Osteocyte (in vitro differentiated cells): ENCODE measurements around the gene STK17A. TPM values are rescaled to one million over a fixed set of nuclear protein-coding genes. Genes with fewer than 3 reads are reported as not detected.
A peak's percentile ranks its signal among the peaks of the same experiment; 100 is the strongest.
"Not testable (repeated sequence)": the region's sequence is repeated elsewhere in the genome, so short reads cannot be mapped to it uniquely, and the experiment has no call there.

ENCODE experiments used
- DNase-seq: peaks from one replicate; pipeline ENCODE4 v3.0.0; 2021; ENCODE audit warnings: mixed read lengths; ENCODE audit not compliant: unreplicated experiment; ENCODE audit errors: extremely low spot score
- H3K27ac Mint-ChIP-seq: one replicate; pipeline ENCODE4 v1.8.0; 2021; ENCODE audit warnings: mild to moderate bottlenecking, mixed read lengths; ENCODE audit not compliant: unreplicated experiment
- H3K27me3 Mint-ChIP-seq: one replicate; pipeline ENCODE4 v1.8.0; 2021; ENCODE audit warnings: mixed read lengths; ENCODE audit not compliant: unreplicated experiment
- H3K36me3 Mint-ChIP-seq: one replicate; pipeline ENCODE4 v1.8.0; 2021; ENCODE audit warnings: mixed read lengths; ENCODE audit not compliant: unreplicated experiment
- H3K4me1 Mint-ChIP-seq: one replicate; pipeline ENCODE4 v1.8.0; 2021; ENCODE audit warnings: mixed read lengths; ENCODE audit not compliant: unreplicated experiment
- H3K4me3 Mint-ChIP-seq: one replicate; pipeline ENCODE4 v1.8.0; 2021; ENCODE audit warnings: mild to moderate bottlenecking, moderate library complexity, mixed read lengths; ENCODE audit not compliant: unreplicated experiment
- H3K9me3 Mint-ChIP-seq: one replicate; pipeline ENCODE4 v1.8.0; 2021; ENCODE audit warnings: mixed read lengths; ENCODE audit not compliant: unreplicated experiment
- total RNA-seq: library from RNA; stranded (reverse); gene quantifications from 2 replicates; pipeline ENCODE4 v1.2.1, GENCODE V29; 2021
- TF ChIP-seq, protein P1 (sequence below): fragments of 200-600 bp; sonication (generic); IDR thresholded peaks from 2 replicates; pipeline ENCODE4 v1.5.0; 2021; ENCODE audit warnings: antibody characterized with exemption, mild to moderate bottlenecking, moderate library complexity

STK17A gene
- total RNA-seq, 1 donor from 2014 or later: 12.6 TPM

- H3K36me3 Mint-ChIP-seq: peaks cover 2% of the 10 kb centered on the region
- no peak overlapping the region for H3K27ac Mint-ChIP-seq
- no peaks in the 10 kb centered on the region for H3K9me3 Mint-ChIP-seq
- peaks cover 5% of the 10 kb centered on the region for H3K27me3 Mint-ChIP-seq
- peaks cover 4% of the 10 kb centered on the region for H3K4me1 Mint-ChIP-seq
- TF ChIP-seq, protein P1, sequence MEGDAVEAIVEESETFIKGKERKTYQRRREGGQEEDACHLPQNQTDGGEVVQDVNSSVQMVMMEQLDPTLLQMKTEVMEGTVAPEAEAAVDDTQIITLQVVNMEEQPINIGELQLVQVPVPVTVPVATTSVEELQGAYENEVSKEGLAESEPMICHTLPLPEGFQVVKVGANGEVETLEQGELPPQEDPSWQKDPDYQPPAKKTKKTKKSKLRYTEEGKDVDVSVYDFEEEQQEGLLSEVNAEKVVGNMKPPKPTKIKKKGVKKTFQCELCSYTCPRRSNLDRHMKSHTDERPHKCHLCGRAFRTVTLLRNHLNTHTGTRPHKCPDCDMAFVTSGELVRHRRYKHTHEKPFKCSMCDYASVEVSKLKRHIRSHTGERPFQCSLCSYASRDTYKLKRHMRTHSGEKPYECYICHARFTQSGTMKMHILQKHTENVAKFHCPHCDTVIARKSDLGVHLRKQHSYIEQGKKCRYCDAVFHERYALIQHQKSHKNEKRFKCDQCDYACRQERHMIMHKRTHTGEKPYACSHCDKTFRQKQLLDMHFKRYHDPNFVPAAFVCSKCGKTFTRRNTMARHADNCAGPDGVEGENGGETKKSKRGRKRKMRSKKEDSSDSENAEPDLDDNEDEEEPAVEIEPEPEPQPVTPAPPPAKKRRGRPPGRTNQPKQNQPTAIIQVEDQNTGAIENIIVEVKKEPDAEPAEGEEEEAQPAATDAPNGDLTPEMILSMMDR: no peak
- no peak for DNase-seq
- H3K4me3 Mint-ChIP-seq: no peak overlapping the region
Observed at GRCh38 chr7:43575506-43575905, 7.4 kb upstream of the STK17A start.

DNA sequence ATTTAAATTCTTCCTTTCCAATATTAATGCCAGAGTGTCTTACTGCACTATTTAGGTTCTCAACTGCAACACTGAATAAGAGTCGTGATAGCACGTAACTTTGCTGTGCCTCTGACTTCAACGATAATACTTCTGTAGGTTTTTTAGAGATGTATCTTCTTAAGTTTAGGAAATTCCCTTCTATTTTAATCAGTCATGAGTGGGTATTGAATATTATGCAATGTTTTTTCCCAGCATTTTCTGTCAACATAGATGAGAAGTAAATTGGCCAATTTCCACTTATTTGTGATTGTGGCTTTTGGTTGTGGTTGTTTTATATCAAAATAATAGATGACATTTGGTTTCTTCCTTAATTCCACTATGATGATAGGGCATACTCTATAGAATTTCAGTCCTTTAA, 6.7 kb upstream of the STK17A start:
- H3K27ac Mint-ChIP-seq: no peak overlapping the region
- H3K36me3 Mint-ChIP-seq: peaks cover 2% of the 10 kb centered on the region
- H3K4me1 Mint-ChIP-seq: peaks cover 4% of the 10 kb centered on the region
- TF ChIP-seq, protein P1: no peak
- H3K9me3 Mint-ChIP-seq: no peaks in the 10 kb centered on the region
- peaks cover 13% of the 10 kb centered on the region for H3K27me3 Mint-ChIP-seq
- no peak for DNase-seq
- no peak overlapping the region for H3K4me3 Mint-ChIP-seq

GRCh38 chr7:43577485-43577951, 5.4 kb upstream of the STK17A start:
- DNase-seq: no peak
- Mint-ChIP-seq H3K4me3 (no peak overlapping the region), H3K36me3 (peaks cover 2% of the 10 kb centered on the region), H3K27me3 (peaks cover 23% of the 10 kb centered on the region), H3K4me1 (peaks cover 6% of the 10 kb centered on the region), H3K9me3 (no peaks in the 10 kb centered on the region), H3K27ac (no peak overlapping the region)
- TF ChIP-seq, protein P1: no peak

GRCh38 chr7:43583424-43584194, 701 bp downstream of the STK17A start:
- Mint-ChIP-seq H3K4me1 (peaks cover 29% of the 10 kb centered on the region), H3K4me3 (peak overlapping the region; percentile 87), H3K27me3 (peaks cover 25% of the 10 kb centered on the region), H3K9me3 (no peaks in the 10 kb centered on the region), H3K27ac (peak overlapping the region; percentile 94), H3K36me3 (peaks cover 2% of the 10 kb centered on the region)
- TF ChIP-seq, protein P1: peak; percentile 34
- peak; percentile 90 for DNase-seq

GRCh38 chr7:43584195-43584586, 1.3 kb downstream of the STK17A start:
- Mint-ChIP-seq H3K36me3 (peaks cover 2% of the 10 kb centered on the region), H3K4me3 (peak overlapping the region; percentile 87), H3K9me3 (no peaks in the 10 kb centered on the region), H3K27me3 (peaks cover 22% of the 10 kb centered on the region), H3K4me1 (peaks cover 33% of the 10 kb centered on the region), H3K27ac (peak overlapping the region; percentile 94)
- TF ChIP-seq, protein P1: no peak
- no peak for DNase-seq

DNA sequence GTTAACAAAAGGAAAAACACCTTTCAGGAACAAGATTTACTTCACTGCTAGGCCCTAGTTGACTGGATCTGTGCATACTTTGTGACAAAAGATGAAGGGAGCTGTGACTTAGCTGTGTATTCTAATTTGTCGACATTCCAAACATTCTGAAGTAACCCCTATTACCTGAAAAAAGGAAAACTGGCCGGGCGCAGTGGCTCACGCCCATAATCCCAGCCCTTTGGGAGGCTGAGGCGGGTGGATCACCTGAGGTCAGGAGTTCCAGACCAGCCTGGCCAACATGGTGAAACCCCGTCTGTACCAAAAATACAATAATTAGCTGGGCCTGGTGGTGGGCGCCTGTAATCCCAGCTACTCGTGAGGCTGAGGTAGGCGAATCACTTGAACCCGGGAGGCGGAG, 1.8 kb downstream of the STK17A start:
- not testable (repeated sequence) for H3K36me3 Mint-ChIP-seq, H3K9me3 Mint-ChIP-seq, DNase-seq
- Mint-ChIP-seq H3K27me3 (peaks cover 22% of the 10 kb centered on the region), H3K4me3 (peak overlapping the region; percentile 87), H3K4me1 (peaks cover 38% of the 10 kb centered on the region), H3K27ac (peak overlapping the region; percentile 94)
